Cortex of kidney (tissue), 1 donor: ENCODE data around the gene NTSR1.

ENCODE experiments used
- DNase-seq: peaks from one replicate; lab custom pipeline; 2025; lab: John Stamatoyannopoulos, UW

Gene NTSR1

DNA sequence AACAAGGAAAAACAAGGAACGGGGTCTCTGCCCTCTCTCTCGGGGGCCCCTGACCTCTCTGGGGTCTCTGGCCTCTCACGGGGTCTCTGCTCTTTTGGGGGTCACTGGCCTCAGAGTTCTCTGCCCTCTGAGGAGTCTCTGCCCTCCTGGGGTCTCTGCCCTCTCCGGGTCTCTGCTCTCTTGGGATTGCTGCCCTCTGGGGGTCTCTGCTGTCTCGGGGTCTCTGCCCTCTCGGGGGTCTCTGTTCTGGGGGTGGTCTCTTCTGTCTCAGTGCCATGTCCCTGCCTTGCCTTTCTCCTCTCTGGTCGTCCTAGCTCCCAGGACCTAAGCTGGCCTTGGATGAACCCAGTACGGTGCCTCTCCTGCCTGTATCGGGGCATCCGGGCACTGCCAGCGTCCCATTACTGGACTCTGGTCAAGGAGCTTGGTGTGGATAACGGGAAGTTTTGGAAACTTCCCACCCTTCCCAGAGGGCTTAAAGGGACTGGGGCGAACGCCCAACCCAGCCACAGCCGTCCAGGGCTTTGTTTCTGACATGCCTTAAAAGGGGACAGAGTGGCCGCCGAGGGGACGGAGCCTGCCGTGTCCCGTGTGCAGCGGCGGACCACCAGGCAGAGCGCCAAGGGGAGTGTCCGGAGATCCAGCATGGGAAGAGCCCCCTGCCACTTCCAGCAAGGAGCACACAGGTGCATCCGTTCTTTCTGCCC, 62.9 kb downstream of the NTSR1 start:
- no peak for DNase-seq

DNA sequence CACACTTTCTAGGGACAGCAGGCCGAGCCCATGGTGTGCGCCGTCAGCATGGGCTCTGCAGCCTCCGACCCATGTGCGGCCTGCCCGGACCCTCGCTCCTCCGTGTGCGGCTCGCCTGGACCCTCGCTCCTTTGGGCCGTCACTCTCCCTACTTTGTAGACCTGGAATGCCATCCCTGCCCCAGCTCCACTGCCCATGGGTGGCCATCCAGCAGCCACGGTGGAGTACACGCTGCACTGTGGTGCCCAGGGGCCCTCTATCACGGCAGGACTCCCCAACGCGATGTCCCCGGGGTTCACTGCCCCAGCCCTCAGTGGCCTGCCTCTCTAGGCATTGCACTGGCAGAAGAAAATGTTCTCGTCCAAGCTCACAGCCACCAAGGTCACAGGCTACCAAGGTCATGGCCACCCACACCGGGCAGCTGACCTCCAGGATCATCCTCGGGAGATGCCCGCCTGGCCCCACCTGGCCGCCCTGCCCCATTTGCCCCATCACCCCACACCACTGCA, 63.5 kb downstream of the NTSR1 start:
- DNase-seq = no peak

DNA sequence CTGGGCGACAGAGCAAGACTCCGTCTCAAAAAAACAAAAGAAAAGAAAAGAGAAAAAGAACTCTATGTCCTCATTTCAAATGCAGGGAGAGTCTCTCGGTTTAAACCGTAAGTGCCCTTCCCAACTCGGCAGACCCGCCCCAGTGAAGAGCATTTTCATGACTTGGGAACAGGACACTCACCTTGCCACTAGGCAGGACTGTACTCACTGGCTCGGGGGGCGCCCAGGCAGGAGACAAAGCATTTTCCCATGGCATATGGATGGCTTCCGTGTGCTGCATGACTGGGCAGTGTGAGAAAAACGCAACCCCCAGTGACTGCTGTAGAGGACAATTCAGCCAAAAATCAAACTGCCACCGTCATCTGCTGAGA, 64.0 kb downstream of the NTSR1 start:
- DNase-seq = no peak

DNA sequence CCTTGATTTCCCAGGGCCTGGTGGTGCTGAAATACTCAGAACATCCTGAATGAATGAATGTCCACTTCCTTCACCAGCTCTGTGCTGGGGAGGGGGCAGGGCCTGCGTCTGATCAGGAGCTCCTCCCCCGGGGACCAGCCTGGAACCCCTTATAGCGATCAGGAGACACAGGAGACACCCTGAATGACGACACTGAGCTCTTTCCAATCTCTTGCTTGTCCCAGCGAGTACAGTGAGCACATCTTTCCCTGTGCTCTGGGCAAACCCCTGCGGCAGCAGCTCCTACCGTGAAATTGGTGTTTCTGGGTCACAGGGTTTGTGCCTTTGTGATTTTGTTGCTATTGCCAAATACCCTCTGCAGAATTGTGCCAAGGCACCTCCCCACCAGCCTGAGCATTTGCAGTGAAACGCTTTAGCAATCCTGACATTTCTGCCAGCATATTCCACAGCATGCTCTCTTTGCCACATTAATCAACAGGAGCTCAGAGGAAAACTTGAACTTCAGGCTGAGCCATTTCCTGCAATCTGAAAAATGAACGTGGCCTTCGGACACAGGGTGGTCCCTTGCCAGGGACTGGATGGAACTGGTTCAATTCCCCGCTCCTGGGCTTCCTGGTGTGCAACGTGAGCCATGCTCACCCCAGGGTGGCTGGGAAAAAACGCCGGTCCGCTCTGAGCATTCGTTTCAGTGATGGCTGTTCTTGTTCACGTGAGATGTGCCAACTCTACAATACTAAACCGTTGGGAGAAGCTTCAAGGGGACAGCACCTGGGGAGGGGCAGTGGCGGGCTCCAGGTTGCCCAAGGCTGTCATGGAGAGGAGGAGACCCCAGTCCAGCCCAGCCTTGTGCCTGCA, 64.6 kb downstream of the NTSR1 start:
- no peak for DNase-seq

DNA sequence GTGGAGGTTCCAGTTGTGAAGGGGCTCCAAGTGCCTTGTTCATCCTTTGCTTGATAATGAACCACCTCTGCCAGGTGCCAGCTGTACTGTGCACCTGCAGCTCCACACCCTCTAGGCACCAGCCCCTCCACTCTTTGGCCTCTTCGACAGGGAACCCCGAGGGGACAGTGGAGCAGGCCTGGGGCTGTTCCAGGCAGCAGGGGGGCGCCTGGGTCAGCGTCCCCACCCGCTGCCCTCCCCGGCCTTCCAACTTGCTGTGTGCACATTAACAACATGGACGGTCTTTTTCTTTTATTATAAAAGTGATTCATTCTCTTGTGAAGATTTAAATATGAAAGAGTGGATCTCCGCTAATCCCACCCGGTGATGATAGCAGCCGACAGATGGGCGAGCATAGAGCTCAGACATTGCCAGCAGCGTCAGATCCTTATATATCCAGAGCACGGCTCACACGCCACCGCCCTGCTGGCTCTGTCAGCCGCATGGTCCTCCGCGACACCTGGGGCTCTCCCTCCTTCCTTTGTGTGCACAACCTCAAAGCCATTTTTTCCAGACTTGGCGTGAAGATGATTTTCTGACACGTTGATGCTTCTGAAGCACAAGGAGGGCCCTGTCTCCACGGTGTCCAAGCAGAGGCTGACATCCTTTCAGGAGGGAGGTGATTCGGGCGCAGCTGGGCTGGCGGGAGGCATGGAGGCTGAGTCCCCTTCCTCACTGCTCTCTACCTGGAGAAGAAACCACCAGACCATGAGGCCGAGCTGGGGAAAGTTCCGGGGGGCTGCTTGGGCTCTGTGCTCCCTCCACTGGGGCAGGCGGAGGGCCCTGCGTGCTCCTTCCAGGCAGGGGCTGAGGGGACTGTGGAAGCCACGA, 65.4 kb downstream of the NTSR1 start:
- DNase-seq = no peak

DNA sequence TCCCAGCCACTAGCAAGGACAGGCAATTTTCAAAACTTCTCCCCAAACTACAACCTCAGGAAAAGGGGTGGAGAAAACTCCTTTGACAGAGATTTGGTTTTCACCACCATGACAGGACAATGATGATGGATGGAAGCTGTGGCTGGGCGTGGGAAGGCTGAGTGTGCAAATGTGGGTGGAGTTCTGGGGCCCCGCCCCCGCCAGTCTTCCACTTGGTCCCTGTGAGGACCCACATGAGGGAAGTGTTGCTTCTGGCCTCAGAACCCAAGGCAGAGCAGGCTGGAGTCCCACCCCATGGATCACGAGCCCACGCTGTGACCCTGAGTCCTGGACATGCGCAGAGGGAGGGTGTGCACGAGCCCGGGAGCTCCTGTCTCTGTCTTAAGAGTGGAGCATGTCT, 66.1 kb downstream of the NTSR1 start:
- DNase-seq = no peak

DNA sequence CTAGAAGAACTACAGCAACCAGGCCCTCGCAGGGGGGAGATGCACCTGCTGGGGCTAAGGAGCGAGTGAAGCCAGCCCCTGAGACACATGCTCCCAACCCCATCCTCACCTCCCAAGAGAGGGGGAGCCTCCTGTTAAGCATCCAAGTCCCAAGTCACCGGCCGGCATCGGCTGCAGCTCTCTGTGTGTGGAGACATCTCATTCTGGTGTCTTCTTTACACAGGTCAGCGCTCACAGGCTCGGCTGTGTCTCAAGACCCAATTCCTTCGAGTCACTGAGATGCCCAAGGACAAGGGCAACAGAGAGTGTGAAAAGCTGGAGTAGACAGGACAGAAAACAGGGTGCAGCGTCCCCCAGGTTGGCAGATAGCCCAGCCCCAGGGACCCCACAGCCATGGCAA, 66.6 kb downstream of the NTSR1 start:
- no peak for DNase-seq

DNA sequence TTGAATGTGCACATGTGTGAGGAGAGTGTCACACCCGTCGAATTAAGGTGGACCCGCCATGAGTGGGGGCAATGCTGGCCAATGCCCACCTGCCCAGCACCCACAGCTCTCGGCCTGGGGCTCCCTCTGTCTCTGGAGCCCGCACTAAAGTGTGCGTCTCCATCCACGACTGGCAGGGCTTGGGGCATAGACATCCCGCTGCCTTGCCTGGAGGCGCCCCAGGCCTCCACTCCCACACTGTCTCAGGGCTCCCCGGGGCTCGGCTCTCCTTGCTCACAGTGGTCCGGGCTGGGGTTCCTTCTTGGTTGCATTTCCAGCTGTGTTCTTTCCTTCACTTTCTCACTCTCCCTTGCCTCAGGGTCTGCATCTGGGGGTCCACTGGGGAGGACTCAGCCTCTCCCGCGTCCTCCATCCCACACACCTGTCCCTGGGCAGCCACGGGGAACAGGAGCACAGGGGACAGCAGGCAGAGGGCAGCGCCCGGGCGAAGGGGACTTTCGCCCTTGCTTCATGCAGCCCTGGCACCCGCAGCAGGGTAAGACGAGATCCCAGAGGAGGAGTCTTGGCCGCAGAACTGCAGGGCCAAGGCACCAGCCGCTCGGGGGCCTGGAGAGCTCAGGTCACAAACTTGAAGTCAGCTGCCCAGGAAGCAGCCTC, 67.5 kb downstream of the NTSR1 start:
- DNase-seq = no peak

DNA sequence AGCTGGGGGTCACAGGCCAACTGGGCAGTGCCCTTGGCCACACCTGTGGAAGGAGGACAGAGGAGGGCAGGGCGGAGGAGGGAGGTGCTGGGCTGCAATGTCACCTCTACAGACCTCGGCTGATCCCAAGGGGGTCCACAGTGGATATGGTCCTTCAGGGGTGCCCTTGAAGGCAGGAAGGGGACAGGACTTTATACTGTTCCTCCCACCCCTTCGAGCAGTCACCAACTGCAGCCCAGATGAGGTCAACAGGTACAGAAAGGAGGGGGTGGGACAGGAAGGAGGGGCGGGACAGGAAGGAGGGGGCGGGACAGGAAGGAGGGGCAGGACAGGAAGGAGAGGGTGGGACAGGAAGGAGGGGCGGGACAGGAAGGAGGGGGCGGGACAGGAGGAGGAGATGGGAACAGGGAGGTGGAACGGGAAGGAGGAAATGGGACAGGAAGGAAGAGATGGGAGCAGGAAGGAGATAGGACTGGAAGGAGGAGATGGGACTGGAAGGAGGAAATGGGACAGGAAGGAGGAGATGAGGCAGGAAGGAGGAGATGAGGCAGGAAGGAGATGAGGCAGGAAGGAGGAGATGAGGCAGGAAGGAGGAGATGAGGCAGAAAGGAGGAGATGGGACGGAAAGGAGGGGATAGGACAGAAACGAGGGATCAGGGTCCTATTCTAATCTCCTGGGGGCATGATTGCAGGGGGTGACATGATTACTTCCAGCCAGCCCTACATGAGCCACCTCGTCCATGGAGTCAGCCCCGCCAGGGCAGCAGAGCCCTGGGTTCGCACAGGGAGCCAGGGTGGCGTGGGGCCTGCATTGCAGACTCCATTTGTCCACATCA, 68.3 kb downstream of the NTSR1 start:
- no peak for DNase-seq

DNA sequence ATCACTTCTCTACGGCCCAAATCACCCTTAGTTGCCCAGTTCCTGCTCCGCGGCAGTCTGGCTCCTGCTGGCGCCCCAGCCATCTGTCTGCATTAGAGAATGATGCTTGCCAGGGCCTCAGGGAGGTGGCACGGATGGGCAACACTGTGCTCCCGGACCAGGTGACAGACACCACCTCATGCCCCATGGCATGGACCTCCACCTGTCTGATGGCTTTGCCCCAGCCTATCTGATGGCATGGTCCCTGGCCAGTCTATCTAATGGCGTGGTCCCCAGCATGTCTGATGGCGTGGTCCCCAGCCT, 68.8 kb downstream of the NTSR1 start:
- no peak for DNase-seq

DNA sequence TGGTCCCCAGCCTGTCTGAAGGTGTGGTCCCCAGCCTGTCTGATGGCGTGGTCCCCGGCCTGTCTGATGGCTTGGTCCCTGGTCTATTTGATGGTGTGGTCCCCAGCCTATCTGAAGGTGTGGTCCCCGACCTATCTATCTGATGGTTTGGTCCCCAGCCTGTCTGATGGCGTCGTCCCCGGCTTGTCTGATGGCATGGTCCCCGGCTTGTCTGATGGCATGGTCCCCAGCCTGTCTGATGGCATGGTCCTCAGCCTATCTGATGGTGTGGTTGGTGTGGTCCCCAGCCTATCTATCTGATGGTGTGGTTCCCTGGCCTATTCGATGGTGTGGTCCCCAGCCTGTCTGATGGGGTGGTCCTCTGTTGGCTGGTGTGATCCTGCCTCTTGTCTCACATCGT, 69.4 kb downstream of the NTSR1 start:
- DNase-seq = no peak

DNA sequence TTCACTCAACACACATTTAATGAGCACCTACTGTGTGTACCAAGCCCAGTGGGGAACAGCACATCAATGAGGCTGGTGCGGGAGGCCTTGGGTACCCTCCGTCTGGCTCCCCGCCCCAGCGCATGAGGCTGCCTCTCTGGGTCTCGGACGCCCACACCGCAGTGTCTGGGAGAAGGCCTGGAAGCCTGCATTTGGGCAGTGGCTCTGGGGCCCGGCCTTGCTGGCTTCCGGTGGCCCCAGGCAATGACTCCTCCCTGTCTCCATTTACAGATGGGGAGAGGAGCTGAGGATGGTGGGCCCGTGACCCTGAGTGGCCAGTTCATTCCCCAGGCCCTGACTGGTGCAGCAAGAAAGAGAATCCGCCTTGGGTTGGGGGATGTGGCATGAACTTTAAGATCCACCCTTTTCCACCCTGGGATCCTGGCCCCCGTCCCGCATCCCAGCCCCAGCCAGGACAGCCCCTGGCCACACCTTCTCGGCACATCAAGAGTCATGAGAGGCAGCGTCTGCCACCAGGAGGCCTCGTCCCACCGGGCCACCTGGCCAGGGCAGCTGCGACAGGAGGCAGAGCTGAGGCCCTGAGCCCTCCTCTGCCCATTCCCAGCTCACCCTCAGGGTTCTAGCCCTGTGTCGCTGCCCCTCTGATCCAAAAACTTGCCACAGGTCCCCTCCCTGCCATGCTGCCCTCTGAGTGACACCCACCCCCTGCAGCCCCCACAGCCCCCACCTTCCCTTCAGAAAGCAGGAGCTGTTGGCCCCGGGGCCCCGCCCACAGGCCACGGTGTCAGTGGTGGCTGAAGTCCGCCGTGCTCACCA, 70.2 kb downstream of the NTSR1 start:
- no peak for DNase-seq

DNA sequence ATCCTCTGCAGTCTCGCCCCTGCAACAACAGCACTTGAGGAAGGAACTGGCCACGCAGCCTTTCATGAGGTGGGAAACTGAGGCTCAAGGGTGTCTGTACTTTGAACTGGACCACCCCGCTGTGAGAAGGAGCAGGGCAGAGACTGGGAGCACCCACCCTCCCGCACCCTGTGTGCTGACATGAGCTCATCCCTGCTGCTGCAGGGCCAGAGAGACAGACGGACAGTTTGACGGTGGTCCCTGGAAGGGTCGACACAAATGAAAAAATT, 70.7 kb downstream of the NTSR1 start:
- no peak for DNase-seq

DNA sequence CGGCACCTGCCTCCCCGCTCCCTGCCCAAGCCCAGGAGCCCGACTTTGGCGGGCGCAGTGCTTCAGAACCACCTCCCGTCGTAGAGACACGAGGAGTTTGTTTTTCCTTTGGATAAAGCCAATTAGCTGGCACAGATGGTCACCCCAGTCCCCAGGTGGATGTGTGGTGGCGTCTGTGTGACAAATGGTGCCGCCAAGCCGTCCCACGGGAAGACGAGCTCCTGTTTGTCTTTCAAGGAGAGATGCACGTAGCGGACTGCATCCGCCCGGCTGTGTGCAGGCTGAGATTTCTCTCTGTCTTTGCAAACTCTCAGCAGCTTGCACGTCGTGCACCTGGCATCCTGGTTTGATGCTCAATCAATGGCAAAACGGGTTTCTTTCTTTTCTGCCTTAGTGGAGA, 71.6 kb downstream of the NTSR1 start:
- DNase-seq = no peak

DNA sequence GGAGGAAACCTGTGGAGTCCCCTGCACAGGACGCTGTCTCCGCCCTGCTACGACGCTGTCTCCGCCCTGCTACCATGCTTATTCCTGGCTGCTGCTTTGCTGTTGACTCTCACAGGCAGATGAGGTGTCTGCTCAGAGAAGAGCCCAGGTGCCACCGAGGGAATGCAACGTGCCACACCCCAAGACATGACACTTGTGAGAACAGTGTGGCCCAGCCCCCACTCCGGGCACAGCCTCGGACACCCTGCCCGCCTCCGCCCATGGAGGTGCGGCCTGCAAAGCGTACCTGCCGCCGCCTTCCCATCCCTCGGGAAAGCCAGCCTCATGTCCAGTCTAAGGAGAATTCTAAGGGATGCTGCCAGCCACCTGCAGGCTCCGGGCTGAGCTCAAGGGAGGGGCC, 72.1 kb downstream of the NTSR1 start:
- DNase-seq = no peak

DNA sequence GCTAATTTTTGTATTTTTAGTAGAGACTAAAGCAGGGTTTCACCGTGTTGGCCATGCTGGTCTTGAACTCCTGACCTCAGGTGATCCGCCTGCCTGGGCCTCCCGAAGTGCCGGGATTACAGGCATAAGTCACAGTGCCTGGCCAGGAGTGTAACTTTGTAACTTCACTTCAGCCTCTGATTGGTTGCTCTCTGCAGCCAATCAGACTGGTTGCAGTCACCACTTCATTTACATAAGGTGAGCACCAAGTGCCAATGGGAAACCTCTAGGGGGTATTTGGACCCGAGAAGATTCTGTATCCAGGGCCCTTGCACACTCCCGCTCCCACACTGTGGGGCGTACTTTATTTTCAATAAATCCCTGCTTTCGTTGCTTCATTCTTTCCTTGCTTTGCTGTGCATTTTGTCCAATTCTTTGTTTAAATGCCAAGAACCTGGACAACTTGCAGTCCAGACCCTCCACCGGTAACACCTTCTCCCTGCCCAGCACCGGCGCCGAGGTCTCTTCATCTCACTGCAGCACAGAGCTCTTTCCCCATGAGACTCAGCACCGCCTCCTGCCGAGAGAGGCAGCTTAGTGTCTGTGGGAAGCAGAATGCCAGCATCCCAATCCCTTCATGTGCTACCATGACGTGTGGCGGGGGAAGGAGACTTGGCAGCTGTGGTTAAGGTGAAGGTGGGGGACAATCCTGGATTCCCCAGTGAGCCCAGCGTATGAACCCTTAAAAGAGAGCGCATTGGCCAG, 73.7 kb downstream of the NTSR1 start:
- no peak for DNase-seq

DNA sequence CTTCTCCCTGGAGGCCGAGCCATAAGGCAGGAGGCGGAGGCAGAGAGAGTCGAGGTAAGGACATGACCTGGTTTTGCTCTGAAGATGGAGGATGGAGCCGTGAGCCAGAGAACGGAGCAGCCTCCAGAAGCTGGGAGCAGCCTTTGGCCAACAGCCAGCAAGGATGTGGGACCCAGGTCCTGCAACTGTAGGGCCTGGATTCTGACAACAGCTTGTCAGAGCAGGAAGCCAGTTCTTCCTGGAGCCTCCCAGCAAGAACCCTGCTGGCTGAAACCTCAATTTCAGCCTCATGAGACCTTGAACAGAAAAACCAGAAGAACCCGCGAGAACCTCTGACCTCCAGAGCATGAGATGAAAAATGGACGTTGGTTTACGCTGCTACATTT, 74.2 kb downstream of the NTSR1 start:
- DNase-seq = no peak

DNA sequence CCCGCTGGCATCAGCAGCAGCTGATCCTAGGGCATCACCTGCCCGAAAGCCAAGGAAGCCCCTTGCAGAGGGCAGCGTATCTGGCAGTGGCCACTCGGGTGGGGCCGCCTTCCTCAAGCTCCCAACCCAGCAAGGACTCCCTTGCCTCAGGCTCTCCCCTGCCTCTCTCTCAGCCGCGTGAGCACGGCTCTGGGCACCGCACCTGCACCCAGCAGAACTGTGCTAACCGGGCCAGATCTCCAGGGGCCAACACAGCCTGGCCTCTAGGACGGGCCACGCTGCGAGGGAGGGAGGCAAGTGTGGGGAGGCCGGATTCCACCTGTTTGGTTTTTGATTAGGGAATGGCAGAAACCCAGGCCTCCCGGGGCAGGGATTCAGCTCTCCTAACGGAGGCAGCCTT, 75.9 kb downstream of the NTSR1 start:
- DNase-seq = no peak

DNA sequence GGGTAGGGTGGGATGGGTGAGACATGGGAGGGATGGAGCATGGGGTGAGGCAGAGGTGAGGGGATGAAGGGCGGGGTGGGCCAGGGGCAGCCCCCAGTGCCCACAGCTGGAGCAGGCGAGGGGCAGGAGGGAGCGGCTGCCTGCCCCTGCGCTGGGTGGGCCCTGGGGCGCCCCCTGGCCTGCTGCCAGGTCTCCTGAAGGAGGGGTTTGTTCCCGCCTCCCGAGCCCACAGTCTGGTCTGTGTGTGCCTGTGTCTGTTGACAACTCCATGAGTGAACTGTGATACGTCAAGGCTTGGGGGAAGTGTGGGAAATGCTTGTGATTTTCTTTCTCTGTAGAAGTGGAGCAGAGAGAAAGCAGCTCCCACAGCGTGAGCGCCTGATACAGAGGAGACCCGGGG, 76.8 kb downstream of the NTSR1 start:
- DNase-seq = no peak

DNA sequence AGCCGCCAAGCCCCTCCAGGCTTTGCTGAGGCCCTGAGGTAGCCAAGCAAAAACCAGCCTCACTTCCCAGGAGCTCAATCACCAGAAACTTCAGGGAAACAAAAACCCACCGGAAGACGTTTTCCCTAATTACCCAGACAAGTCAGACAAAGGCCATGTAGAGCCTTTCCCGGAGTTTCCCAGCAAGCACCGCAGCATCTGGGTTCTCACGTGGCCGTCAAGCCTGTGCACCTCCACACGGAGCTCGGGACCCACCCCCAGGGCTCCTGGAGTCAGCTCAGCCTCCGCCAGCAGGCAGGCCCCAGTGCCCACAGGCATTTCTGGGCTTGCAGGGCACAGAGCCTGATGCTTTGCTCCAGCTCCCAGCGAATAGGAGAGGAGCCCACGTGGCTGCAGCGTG, 77.5 kb downstream of the NTSR1 start:
- DNase-seq = no peak
